ENCODE data around the gene CCDC18.
"Not testable (repeated sequence)": the region's sequence is repeated elsewhere in the genome, so short reads cannot be mapped to it uniquely, and the experiment has no call there.

The CCDC18 gene

GRCh38 chr1:93172778-93173177, 7.7 kb upstream of the CCDC18 start:
- H3K4me3 ChIP-seq (ENCODE audit: low read length), result no peak overlapping the region
- DNase-seq (ENCODE audit: low read depth), result no peak
- TF ChIP-seq, protein P1, sequence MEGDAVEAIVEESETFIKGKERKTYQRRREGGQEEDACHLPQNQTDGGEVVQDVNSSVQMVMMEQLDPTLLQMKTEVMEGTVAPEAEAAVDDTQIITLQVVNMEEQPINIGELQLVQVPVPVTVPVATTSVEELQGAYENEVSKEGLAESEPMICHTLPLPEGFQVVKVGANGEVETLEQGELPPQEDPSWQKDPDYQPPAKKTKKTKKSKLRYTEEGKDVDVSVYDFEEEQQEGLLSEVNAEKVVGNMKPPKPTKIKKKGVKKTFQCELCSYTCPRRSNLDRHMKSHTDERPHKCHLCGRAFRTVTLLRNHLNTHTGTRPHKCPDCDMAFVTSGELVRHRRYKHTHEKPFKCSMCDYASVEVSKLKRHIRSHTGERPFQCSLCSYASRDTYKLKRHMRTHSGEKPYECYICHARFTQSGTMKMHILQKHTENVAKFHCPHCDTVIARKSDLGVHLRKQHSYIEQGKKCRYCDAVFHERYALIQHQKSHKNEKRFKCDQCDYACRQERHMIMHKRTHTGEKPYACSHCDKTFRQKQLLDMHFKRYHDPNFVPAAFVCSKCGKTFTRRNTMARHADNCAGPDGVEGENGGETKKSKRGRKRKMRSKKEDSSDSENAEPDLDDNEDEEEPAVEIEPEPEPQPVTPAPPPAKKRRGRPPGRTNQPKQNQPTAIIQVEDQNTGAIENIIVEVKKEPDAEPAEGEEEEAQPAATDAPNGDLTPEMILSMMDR (IDR thresholded peaks at IDR 0.05; ENCODE audit: insufficient read depth, low read depth, low read length, missing control alignments), result no peak

- not testable (repeated sequence) for DNase-seq (ENCODE audit: low read depth)
Measured at GRCh38 chr1:93174638-93175037, 5.9 kb upstream of the CCDC18 start.

DNA sequence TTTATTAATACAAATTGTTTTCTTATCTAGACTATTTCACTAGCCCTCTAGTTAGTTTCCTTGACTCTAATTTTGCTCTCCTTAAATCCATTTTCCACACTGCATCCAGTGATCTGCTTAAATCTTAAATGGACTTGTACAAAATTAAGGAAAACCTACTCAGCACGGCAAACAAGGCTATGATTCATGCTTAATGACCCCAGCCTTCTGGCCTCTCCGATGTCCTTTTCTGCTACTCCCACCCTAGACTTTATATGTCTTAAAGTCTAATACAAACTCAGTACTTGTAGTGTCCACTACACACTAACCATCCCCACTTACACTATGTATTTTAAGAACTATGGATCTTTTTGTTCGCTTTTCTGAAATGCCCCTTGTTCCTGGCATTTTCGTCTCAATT, 2.5 kb upstream of the CCDC18 start:
- DNase-seq (ENCODE audit: low read depth), result no peak
- peak overlapping the region; percentile 97 for H3K4me3 ChIP-seq (ENCODE audit: low read length)
- TF ChIP-seq, protein P1 (IDR thresholded peaks at IDR 0.05; ENCODE audit: insufficient read depth, low read depth, low read length, missing control alignments), result no peak

More at GRCh38 chr1:93174638-93175037, 5.9 kb upstream of the CCDC18 start:
- H3K4me3 ChIP-seq (ENCODE audit: low read length), result not testable (repeated sequence)

DNA sequence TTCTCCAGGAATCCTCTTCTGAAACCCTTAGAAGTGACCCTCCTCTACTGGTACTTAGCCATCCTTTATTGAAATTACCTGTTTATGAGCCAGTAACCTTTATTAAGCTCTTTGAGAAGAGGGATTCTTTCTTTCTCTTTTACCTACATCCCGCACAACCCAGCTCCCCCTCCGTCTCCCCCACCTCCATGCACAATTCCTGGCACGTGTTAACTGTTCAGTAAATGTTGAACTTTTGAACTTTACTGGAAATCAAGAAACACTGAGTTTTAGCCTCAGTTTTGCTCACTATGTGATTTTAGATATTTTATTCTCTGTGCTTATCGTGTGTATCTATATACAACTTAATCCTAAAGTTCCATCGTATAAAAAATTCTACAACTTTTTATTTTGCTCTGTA, 2.1 kb upstream of the CCDC18 start:
- TF ChIP-seq, protein P1 (IDR thresholded peaks at IDR 0.05; ENCODE audit: insufficient read depth, low read depth, low read length, missing control alignments), result no peak
- H3K4me3 ChIP-seq (ENCODE audit: low read length), result peak overlapping the region; percentile 97

DNA sequence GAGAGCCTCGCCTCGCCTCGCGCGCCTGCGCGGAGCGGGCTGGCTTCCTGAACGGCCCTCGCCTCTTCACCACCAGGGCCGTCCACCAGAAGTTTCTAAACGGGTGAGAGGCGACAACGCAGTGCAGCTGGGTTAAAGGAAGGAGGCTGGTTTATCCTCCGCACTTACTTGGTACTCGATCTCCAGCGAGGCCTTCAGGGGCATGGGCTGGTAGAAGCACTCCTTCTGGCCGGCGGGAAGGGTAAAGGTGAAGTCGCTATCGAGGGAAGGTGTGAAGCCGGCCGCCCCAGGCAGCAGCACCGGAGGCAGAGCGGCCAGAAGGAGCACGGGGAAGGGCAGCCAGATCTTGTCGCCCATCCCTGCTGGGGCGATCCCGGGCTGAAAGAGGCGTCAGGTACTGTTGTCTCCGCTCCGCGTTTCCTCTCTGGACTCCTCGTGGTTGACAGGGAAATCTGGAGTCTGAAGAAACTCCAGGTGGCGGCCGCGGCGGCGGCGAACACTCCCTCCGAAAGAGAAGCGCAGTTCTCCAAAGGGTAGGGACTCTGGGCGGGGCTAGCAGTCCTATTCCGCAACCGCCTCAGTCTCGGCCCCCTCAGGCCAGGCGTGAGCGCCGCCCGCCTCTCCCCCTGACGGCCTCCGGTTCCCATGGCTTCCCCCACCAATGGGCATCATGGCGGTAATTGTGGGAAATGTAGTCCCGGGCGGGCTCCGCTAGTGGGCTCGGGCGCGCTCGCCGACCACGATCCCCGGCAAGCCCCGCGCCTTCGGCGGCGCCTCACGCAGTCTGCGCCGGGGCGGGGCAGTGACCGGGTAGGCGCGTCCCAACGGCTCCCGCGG, 420 bp upstream of the CCDC18 start, which contains the start of gene TMED5:
TSS of gene TMED5 (minus strand) at position 528 of the 837 bp plus-strand sequence. CDS start at position 357, 171 bp downstream.
- TF ChIP-seq, protein P1 (IDR thresholded peaks at IDR 0.05; ENCODE audit: insufficient read depth, low read depth, low read length, missing control alignments), result no peak
- DNase-seq (ENCODE audit: low read depth), result peak; percentile 99
- peak within 1 kb of the TSS; percentile 97 for H3K4me3 ChIP-seq (ENCODE audit: low read length)

More for the DNA sequence above, 2.1 kb upstream of the CCDC18 start:
- no peak for DNase-seq (ENCODE audit: low read depth)

- no peak overlapping the region for H3K4me3 ChIP-seq (ENCODE audit: low read length)
- TF ChIP-seq, protein P1 (IDR thresholded peaks at IDR 0.05; ENCODE audit: insufficient read depth, low read depth, low read length, missing control alignments), result no peak
- no peak for DNase-seq (ENCODE audit: low read depth)
Measured at GRCh38 chr1:93186667-93187066, 6.1 kb downstream of the CCDC18 start.

GRCh38 chr1:93190432-93190831, 9.9 kb downstream of the CCDC18 start:
- H3K4me3 ChIP-seq (ENCODE audit: low read length), result no peak overlapping the region
- TF ChIP-seq, protein P1 (IDR thresholded peaks at IDR 0.05; ENCODE audit: insufficient read depth, low read depth, low read length, missing control alignments), result no peak
- DNase-seq (ENCODE audit: low read depth), result no peak
